ENCODE results near the gene THSD7A. TPM values are rescaled to one million over a fixed set of nuclear protein-coding genes. Genes with fewer than 3 reads are reported as not detected.

THSD7A gene
- total RNA-seq, 1 donor from 2014 or later = 1.0 TPM

- no peak for DNase-seq
- intact Hi-C loops (cut with micrococcal nuclease) = no loop called here
- no peak for ATAC-seq
These were observed 176.4 kb downstream of the THSD7A start for GRCh38 chr7:11655642-11656041.

GRCh38 chr7:11655163-11655562 lies 176.8 kb downstream of the THSD7A start:
- ATAC-seq (no peak), DNase-seq (no peak)
- intact Hi-C loops (cut with micrococcal nuclease) = no loop called here

- DNase-seq (no peak), ATAC-seq (no peak)
- intact Hi-C loops (cut with micrococcal nuclease) = no loop called here
These were observed 181.5 kb downstream of the THSD7A start for GRCh38 chr7:11650500-11650899.

GRCh38 chr7:11650030-11650429 lies 182.0 kb downstream of the THSD7A start:
- intact Hi-C loops (cut with micrococcal nuclease) = no loop called here
- DNase-seq (no peak), ATAC-seq (no peak)

- ATAC-seq (peak; percentile 26), DNase-seq (no peak)
- intact Hi-C loops (cut with micrococcal nuclease) = no loop called here
These were observed 183.0 kb downstream of the THSD7A start for GRCh38 chr7:11648980-11649379.

GRCh38 chr7:11648101-11648500 lies 183.9 kb downstream of the THSD7A start:
- peak; percentile 67 for ATAC-seq
- intact Hi-C loops (cut with micrococcal nuclease) = no loop called here
- DNase-seq = no peak

- no peak for ATAC-seq
- no peak for DNase-seq
- intact Hi-C loops (cut with micrococcal nuclease) = no loop called here
These were observed 189.2 kb downstream of the THSD7A start for GRCh38 chr7:11642841-11643240.

- ATAC-seq = no peak
- intact Hi-C loops (cut with micrococcal nuclease) = no loop called here
- DNase-seq = no peak
These were observed 189.7 kb downstream of the THSD7A start for GRCh38 chr7:11642276-11642675.

- no peak for ATAC-seq
- no peak for DNase-seq
- intact Hi-C loops (cut with micrococcal nuclease) = no loop called here
These were observed 193.8 kb downstream of the THSD7A start for GRCh38 chr7:11638011-11638774.

GRCh38 chr7:11636274-11636673 lies 195.7 kb downstream of the THSD7A start:
- no peak for DNase-seq
- intact Hi-C loops (cut with micrococcal nuclease) = no loop called here
- no peak for ATAC-seq

GRCh38 chr7:11633310-11633709 lies 198.7 kb downstream of the THSD7A start:
- intact Hi-C loops (cut with micrococcal nuclease) = no loop called here
- DNase-seq (no peak), ATAC-seq (no peak)

GRCh38 chr7:11630355-11630754 lies 201.6 kb downstream of the THSD7A start:
- intact Hi-C loops (cut with micrococcal nuclease) = no loop called here
- ATAC-seq (peak; percentile 32), DNase-seq (no peak)

- peak; percentile 36 for ATAC-seq
- DNase-seq = no peak
- intact Hi-C loops (cut with micrococcal nuclease) = no loop called here
These were observed 206.3 kb downstream of the THSD7A start for GRCh38 chr7:11625669-11626068.

GRCh38 chr7:11623093-11623678 lies 208.8 kb downstream of the THSD7A start:
- intact Hi-C loops (cut with micrococcal nuclease) = no loop called here
- no peak for DNase-seq
- ATAC-seq = no peak

- DNase-seq (no peak), ATAC-seq (no peak)
- intact Hi-C loops (cut with micrococcal nuclease) = no loop called here
These were observed 211.4 kb downstream of the THSD7A start for GRCh38 chr7:11620406-11621253.

- DNase-seq = no peak
- intact Hi-C loops (cut with micrococcal nuclease) = no loop called here
- ATAC-seq = no peak
These were observed 215.5 kb downstream of the THSD7A start for GRCh38 chr7:11616466-11616865.

GRCh38 chr7:11615174-11615573 lies 216.8 kb downstream of the THSD7A start:
- no peak for ATAC-seq
- no peak for DNase-seq
- intact Hi-C loops (cut with micrococcal nuclease) = no loop called here

- intact Hi-C loops (cut with micrococcal nuclease) = no loop called here
- DNase-seq (no peak), ATAC-seq (no peak)
These were observed 218.6 kb downstream of the THSD7A start for GRCh38 chr7:11613292-11613930.

- intact Hi-C loops (cut with micrococcal nuclease) = no loop called here
- DNase-seq (no peak), ATAC-seq (no peak)
These were observed 219.3 kb downstream of the THSD7A start for GRCh38 chr7:11612737-11613136.

Measured in left ventricle myocardium superior (tissue), 1 donor.